ENCODE results near the gene NTN1. TPM values are rescaled to one million over a fixed set of nuclear protein-coding genes. Genes with fewer than 3 reads are reported as not detected.

The NTN1 gene
- total and polyA plus RNA-seq, 2 of the 4 experiments (the other 2 are of a cell fraction), result under 0.01 to 0.07 TPM

DNA sequence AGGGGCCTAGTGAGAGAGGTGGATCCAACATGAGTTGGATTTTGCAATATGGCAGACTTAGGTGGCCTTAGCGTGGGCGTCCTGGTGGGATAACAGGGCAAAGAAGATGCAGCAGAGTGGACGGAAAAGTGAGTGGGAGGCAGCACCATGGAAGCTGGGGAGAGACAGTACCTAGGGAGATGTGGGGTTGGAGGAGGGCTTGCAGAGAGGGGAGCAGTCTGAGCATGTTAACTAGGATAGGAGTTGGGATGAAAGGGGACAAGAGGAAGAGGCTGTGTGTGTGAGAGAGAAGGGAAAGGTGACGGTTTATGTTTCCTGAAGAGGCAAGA, 120.1 kb downstream of the NTN1 start:
- WGBS, 2 experiments (ENCODE audit: extremely low coverage in 2 of 2, insufficient read length in 1 of 2), result 60% methylated on average over 2 of the region's 4 CpGs; no CpG with 5 or more reads in 1 of the 2 experiments
- Histone ChIP-seq H3K9me3 (ENCODE audit: control insufficient read depth, insufficient read depth, low read length) (no peaks in the 10 kb centered on the region; the same call in 1 of the 2 replicates), H3K36me3 (ENCODE audit: control insufficient read depth, insufficient read depth, low read length) (no peaks in the 10 kb centered on the region), H2AK9ac (replicated peaks; ENCODE audit: low read depth, low read length, poor library complexity) (no peak overlapping the region), H2BK120ac (ENCODE audit: low read depth, low read length) (no peak overlapping the region), H3K4me2 (ENCODE audit: low read depth, low read length) (no peak overlapping the region), H3K27me3 (ENCODE audit: control insufficient read depth, insufficient read depth, low read length) (no peaks in the 10 kb centered on the region; the same call in 1 of the 2 replicates), H3K4ac (ENCODE audit: low read depth, low read length) (no peak overlapping the region), H3K4me1 (ENCODE audit: control insufficient read depth, insufficient read depth, low read length) (no peaks in the 10 kb centered on the region), H3K9me1 (ENCODE audit: insufficient read depth, low read length) (no peaks in the 10 kb centered on the region), H4K8ac (ENCODE audit: low read depth in 2 of 2, low read length in 2 of 2) (no peak overlapping the region), H2BK5ac (ENCODE audit: low read depth, low read length, poor library complexity, severe bottlenecking) (no peak overlapping the region), H3K56ac (ENCODE audit: extremely low read depth, insufficient read depth, low read length) (no peak overlapping the region), H3K23ac (ENCODE audit: low read depth, low read length) (no peak overlapping the region), H4K20me1 (ENCODE audit: insufficient read depth, low read length) (no peaks in the 10 kb centered on the region), H3K4me3 (ENCODE audit: insufficient read depth, low read depth, low read length) (no peak overlapping the region), H3K27ac (ENCODE audit: insufficient read depth, low read length) (no peak overlapping the region), H2AK5ac (ENCODE audit: low read depth, low read length) (no peak overlapping the region), H3K9ac (ENCODE audit: low read depth, low read length) (no peak overlapping the region), H2AFZ (replicated peaks; ENCODE audit: low read length, poor library complexity) (no peak overlapping the region), H4K5ac (ENCODE audit: low read depth, low read length) (no peak overlapping the region), H2BK15ac (ENCODE audit: low read depth, low read length) (no peak overlapping the region), H3K79me1 (ENCODE audit: low read depth in 1 of 2, low read length in 2 of 2) (no peaks in the 10 kb centered on the region), H2BK20ac (ENCODE audit: low read depth, low read length) (no peak overlapping the region), H3K14ac (replicated peaks; ENCODE audit: low read depth, low read length) (no peak overlapping the region), H3K18ac (ENCODE audit: low read depth, low read length) (no peak overlapping the region), H4K91ac (ENCODE audit: insufficient read depth, low read depth, low read length) (no peak overlapping the region)
- in situ Hi-C loops (cut with MboI; ENCODE audit: low sequenced_read_pairs) (loop anchor here (10.0 kb wide), 1 partner anchor 63 kb away; no protein-coding TSS in a partner anchor), intact Hi-C loops (cut with micrococcal nuclease) (no loop called here), dilution Hi-C loops (cut with HindIII; ENCODE audit: low sequenced_read_pairs, unreplicated experiment) (no loop called here)
- TF ChIP-seq, protein P1, sequence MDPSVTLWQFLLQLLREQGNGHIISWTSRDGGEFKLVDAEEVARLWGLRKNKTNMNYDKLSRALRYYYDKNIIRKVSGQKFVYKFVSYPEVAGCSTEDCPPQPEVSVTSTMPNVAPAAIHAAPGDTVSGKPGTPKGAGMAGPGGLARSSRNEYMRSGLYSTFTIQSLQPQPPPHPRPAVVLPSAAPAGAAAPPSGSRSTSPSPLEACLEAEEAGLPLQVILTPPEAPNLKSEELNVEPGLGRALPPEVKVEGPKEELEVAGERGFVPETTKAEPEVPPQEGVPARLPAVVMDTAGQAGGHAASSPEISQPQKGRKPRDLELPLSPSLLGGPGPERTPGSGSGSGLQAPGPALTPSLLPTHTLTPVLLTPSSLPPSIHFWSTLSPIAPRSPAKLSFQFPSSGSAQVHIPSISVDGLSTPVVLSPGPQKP (IDR thresholded peaks at IDR 0.05; ENCODE audit: borderline replicate concordance, low read depth, low read length), result no peak
- no peak for TF ChIP-seq MAZ (IDR thresholded peaks at IDR 0.05; ENCODE audit: borderline replicate concordance, low read depth, low read length)
- no peak for TF ChIP-seq RAD21 (IDR thresholded peaks at IDR 0.05; ENCODE audit: low read length)
- TF ChIP-seq CHD1 (IDR thresholded peaks at IDR 0.05; ENCODE audit: low read depth, low read length), result no peak
- no peak for TF ChIP-seq CEBPB (IDR thresholded peaks at IDR 0.05; ENCODE audit: low read depth, low read length)
- TF ChIP-seq POLR2A (IDR thresholded peaks at IDR 0.05; ENCODE audit: low read depth, low read length), result no peak
- TF ChIP-seq, protein P2, sequence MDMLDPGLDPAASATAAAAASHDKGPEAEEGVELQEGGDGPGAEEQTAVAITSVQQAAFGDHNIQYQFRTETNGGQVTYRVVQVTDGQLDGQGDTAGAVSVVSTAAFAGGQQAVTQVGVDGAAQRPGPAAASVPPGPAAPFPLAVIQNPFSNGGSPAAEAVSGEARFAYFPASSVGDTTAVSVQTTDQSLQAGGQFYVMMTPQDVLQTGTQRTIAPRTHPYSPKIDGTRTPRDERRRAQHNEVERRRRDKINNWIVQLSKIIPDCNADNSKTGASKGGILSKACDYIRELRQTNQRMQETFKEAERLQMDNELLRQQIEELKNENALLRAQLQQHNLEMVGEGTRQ (IDR thresholded peaks at IDR 0.05; ENCODE audit: low read depth, low read length), result no peak
- TF ChIP-seq NFE2L2 (IDR thresholded peaks at IDR 0.05; ENCODE audit: low read depth, low read length), result no peak
- TF ChIP-seq FOS (IDR thresholded peaks at IDR 0.05; ENCODE audit: low read depth, low read length), result no peak
- TF ChIP-seq MXI1 (IDR thresholded peaks at IDR 0.05; ENCODE audit: borderline replicate concordance, low read depth, low read length), result no peak
- no peak for TF ChIP-seq BHLHE40 (IDR thresholded peaks at IDR 0.05; ENCODE audit: low read depth, low read length)
- no peak for TF ChIP-seq SMC3 (IDR thresholded peaks at IDR 0.05; ENCODE audit: low read depth, low read length)
- no peak for TF ChIP-seq RCOR1 (IDR thresholded peaks at IDR 0.05; ENCODE audit: insufficient replicate concordance, low read length)
- ATAC-seq (ENCODE audit: low read depth) (no peak), DNase-seq (no peak)
- POLR2A ChIA-PET (ENCODE audit: unreplicated experiment), result no interaction called here
- CTCF ChIA-PET, result no interaction called here
- BruUV-seq (replicated peaks), result no TSS peak
